OCI-LY3 (cell line): ENCODE results near the gene GTPBP6.

Experiments used
- H2AFZ ChIP-seq: fragments of 200-600, 300-600 bp; shearing (Covaris generic); 2 replicates; pipeline ENCODE4 v1.6.0; 2014; ENCODE audit warnings: antibody characterized with exemption, low read depth, low read length
- H3K27ac ChIP-seq: fragments of 200-600, 300-600 bp; sonication (generic); 2 replicates; pipeline ENCODE4 v1.5.1; 2014; ENCODE audit warnings: mild to moderate bottlenecking, low read length, moderate library complexity, mixed read lengths
- H3K27me3 ChIP-seq: fragments of 200-600, 300-600 bp; sonication (generic); 2 replicates; pipeline ENCODE4 v1.6.1; 2014; ENCODE audit warnings: low read depth, low read length, mixed read lengths
- H3K36me3 ChIP-seq: fragments of 200-600, 300-600 bp; sonication (generic); replicated peaks from 2 replicates; pipeline ENCODE3; 2014; ENCODE audit warnings: low read depth, low read length, mixed read lengths
- H3K4me1 ChIP-seq: fragments of 300-600, 200-600 bp; sonication (generic); 2 replicates; pipeline ENCODE4 v1.6.1; 2014; ENCODE audit warnings: low read length, mixed read lengths
- H3K4me2 ChIP-seq: fragments of 200-600, 300-600 bp; sonication (generic); 2 replicates; pipeline ENCODE4 v1.6.1; 2014; ENCODE audit warnings: low read length, mixed read lengths
- H3K4me3 ChIP-seq: fragments of 300-600, 200-600 bp; sonication (generic); 2 replicates; pipeline ENCODE4 v1.5.1; 2014; ENCODE audit warnings: antibody characterized with exemption, mild to moderate bottlenecking, low read length, moderate library complexity
- H3K79me2 ChIP-seq: fragments of 300-600, 200-600 bp; shearing (Covaris generic); 2 replicates; pipeline ENCODE4 v1.6.1; 2014; ENCODE audit warnings: mild to moderate bottlenecking, low read length, mixed read lengths
- H3K9ac ChIP-seq: fragments of 300-600, 200-600 bp; shearing (Covaris generic); 2 replicates; pipeline ENCODE4 v1.6.0; 2014; ENCODE audit warnings: mild to moderate bottlenecking, low read length, moderate library complexity
- H3K9me3 ChIP-seq: fragments of 200-600, 300-600 bp; shearing (Covaris generic); 2 replicates; pipeline ENCODE4 v1.6.1; 2014; ENCODE audit warnings: low read length, mixed read lengths; ENCODE audit not compliant: insufficient read depth
- H4K20me1 ChIP-seq: fragments of 200-600, 300-600 bp; sonication (generic); 2 replicates; pipeline ENCODE4 v1.6.1; 2016; ENCODE audit warnings: low read length, mixed read lengths; ENCODE audit not compliant: insufficient read depth
- CTCF ChIP-seq: fragments of 200-600, 300-600 bp; sonication (generic); IDR thresholded peaks from 2 replicates; pipeline ENCODE4 v1.5.1; 2014; ENCODE audit warnings: antibody characterized with exemption, low read length, low read depth
- EZH2phosphoT487 ChIP-seq: fragments of 200-600 bp; shearing (Covaris generic); IDR thresholded peaks from 2 replicates; pipeline ENCODE4 v1.6.1; 2018; ENCODE audit warnings: antibody characterized with exemption, mixed run types, low read depth

The GTPBP6 gene

DNA sequence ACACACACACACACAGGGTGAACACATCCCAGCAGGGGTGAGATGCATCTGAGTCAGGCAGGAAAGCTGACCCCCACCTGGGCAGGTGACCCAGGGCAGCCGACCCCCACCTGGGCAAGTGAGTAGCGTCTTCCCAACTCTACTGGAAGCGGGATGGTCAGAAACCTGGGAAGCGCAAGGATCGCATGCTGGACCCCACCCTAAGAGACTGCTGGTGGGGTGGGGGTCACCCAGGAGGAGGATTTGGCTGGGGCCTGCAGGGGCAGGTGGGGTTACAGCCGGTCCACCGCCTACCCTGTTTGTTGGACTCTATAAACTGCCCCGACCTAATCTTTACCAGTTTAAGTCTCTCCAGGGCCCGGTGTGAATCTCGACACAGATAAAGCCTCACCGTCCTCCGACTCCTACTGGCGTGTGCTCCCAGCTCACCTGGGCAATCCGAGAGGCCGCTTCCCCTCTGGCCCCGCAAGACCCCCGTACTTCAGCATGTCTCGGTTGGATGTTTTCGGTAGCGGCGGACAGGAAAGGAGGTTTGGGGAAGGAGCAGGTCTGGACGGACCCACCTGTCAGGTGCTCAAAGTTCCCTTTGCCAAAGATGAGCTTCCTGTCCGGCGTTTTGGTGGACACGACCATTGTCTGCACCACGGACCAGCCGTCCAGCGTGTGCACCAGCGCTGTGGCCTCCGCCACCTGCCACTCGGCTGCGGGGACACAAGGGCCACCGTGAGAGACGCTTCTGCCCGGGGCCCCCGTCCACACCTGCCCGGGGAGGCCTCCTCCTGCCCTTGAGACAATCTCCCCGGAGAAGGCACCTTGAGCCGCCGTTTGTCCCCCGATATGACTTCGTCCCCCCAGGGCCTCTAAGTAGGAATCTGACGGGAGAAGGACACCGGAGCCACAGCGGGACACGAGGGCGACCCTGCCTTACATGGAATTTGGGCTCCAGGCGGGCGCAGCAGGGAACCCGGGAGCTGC is 2.0 kb downstream of the GTPBP6 start:
- Histone ChIP-seq H3K4me3 (peak overlapping the region; percentile 47), H3K27ac (no peak overlapping the region), H3K4me2 (peak overlapping the region; percentile 39), H3K9me3 (no peaks in the 10 kb centered on the region), H3K27me3 (no peaks in the 10 kb centered on the region), H3K4me1 (peaks cover 13% of the 10 kb centered on the region), H3K79me2 (peaks cover 30% of the 10 kb centered on the region), H3K9ac (no peak overlapping the region), H3K36me3 (peaks cover 42% of the 10 kb centered on the region), H4K20me1 (peaks cover 12% of the 10 kb centered on the region), H2AFZ (no peak overlapping the region)
- no peak for TF ChIP-seq CTCF
- TF ChIP-seq EZH2phosphoT487, result no peak

DNA sequence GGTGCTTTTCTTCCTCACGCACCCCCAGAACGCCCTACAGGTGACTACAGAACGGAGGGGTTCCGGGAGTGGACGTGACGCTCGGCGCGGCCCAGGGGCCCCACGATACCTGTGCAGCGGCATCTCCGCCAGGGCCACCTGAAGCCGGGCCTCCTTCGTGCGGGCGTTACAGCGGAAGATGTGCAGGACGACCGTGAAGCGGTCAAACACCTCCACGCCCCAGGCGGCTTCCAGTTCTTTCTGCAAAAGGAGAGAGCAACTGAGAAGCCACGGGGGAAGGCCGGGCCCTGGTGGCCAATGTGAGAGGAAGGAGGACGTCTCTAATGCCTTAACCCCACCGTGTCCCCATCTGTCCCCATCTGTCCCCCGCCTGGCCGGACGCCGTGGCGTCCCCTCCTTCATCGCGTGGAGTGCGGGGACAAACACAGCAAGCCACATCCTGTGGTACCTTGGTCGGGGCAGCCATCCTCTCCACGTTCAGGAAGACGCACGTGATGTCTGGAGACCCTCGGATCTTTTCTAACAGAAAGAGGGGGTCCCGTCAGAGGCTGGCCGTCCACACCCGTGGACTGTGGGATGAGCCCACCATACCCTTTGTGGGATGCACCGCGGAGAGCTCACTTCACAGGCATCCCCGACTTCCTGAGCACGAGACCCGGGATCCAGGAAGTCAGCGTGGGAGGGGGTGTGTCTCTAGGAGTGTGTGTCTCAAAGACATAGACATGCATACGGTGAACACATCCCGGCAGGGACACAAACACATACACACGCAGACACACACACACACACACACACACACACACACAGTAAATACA is 3.6 kb downstream of the GTPBP6 start:
- H3K27me3 ChIP-seq, result no peaks in the 10 kb centered on the region
- H3K27ac ChIP-seq, result no peak overlapping the region
- H3K4me1 ChIP-seq, result peaks cover 4% of the 10 kb centered on the region; the same call in 1 of the 2 replicates
- H2AFZ ChIP-seq, result no peak overlapping the region
- peaks cover 12% of the 10 kb centered on the region for H4K20me1 ChIP-seq
- no peak for TF ChIP-seq CTCF
- no peak overlapping the region for H3K9ac ChIP-seq
- H3K4me3 ChIP-seq, result no peak overlapping the region
- peaks cover 27% of the 10 kb centered on the region for H3K79me2 ChIP-seq
- no peaks in the 10 kb centered on the region for H3K9me3 ChIP-seq
- H3K36me3 ChIP-seq, result peaks cover 52% of the 10 kb centered on the region
- no peak overlapping the region for H3K4me2 ChIP-seq

DNA sequence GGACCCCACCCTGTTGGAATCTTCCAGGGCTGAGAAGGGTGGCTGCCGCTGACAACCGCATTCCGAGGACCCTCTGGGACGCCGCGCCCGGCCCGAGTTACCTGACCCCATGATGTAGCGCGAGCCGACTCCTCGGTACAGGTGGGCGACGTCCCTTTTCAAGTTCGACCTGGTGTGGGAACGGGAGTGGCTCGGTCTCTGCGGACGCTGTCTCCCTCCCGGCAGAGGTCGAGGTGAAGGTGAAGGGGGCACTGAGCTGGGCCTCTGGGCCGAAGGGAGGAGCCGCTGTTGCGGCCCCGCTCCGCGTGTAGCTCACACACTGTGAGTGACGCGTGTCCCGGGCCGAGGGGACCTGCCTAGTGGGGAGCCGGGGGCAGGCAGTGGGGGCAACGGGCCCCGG is 4.5 kb downstream of the GTPBP6 start:
- Histone ChIP-seq H4K20me1 (peaks cover 14% of the 10 kb centered on the region), H3K9me3 (no peaks in the 10 kb centered on the region), H3K27me3 (no peaks in the 10 kb centered on the region), H3K79me2 (peaks cover 18% of the 10 kb centered on the region), H2AFZ (no peak overlapping the region), H3K4me3 (no peak overlapping the region), H3K36me3 (peaks cover 55% of the 10 kb centered on the region), H3K9ac (no peak overlapping the region), H3K4me1 (peaks cover 4% of the 10 kb centered on the region; the same call in 1 of the 2 replicates), H3K27ac (no peak overlapping the region), H3K4me2 (no peak overlapping the region)
- TF ChIP-seq CTCF (no peak), EZH2phosphoT487 (no peak)

DNA sequence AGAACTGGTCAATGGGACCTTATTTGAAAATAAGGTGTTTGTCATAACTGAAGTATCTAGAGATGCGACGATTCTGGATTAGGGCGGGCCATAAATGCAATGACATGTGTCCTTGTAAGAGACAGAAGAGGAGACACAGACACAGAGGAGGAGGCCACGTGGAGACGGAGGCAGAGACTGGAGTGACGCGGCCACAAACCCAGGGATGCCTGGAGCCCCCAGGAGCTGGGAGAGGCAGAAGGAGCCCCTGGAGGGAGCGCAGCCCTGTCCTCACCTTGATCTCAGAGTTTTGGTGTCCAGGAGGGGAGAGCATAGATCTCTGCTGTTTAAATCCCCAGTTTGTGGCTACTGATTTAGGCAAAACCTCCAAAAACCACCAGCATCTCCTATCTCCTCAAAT is 5.0 kb downstream of the GTPBP6 start:
- H3K36me3 ChIP-seq, result peaks cover 57% of the 10 kb centered on the region
- H3K9ac ChIP-seq, result no peak overlapping the region
- no peak overlapping the region for H2AFZ ChIP-seq
- H3K4me1 ChIP-seq, result peaks cover 4% of the 10 kb centered on the region; the same call in 1 of the 2 replicates
- peaks cover 18% of the 10 kb centered on the region for H3K79me2 ChIP-seq
- H3K9me3 ChIP-seq, result no peaks in the 10 kb centered on the region
- no peak overlapping the region for H3K4me3 ChIP-seq
- no peak overlapping the region for H3K27ac ChIP-seq
- no peaks in the 10 kb centered on the region for H3K27me3 ChIP-seq
- H4K20me1 ChIP-seq, result peaks cover 16% of the 10 kb centered on the region
- no peak overlapping the region for H3K4me2 ChIP-seq
- no peak for TF ChIP-seq CTCF
